Astrocyte (in vitro differentiated cells and primary cell): Measurements from ENCODE around the gene SMTNL1.

Experiments
- CTCF ChIP-seq: IDR thresholded peaks from 2 replicates; pipeline ENCODE4 v1.5.1; 2011; ENCODE audit warnings: low read depth, mild to moderate bottlenecking, inconsistent platforms, low read length, moderate library complexity; ENCODE audit not compliant: insufficient read depth
- EZH2 ChIP-seq: IDR thresholded peaks from 2 replicates; pipeline ENCODE4 v1.6.1; 2012; ENCODE audit warnings: mild to moderate bottlenecking, low read length, inconsistent platforms; ENCODE audit not compliant: insufficient read depth

- TF ChIP-seq CTCF: no peak
- no peak for TF ChIP-seq EZH2
Observed at GRCh38 chr11:57543593-57543992, 6.2 kb downstream of the SMTNL1 start.
